K562 (cell line): ENCODE results near the gene PPP3R2. TPM values are rescaled to one million over a fixed set of nuclear protein-coding genes. Genes with fewer than 3 reads are reported as not detected.

ENCODE experiments used
- ATAC-seq: fragments of 200-7000 bp; cut with Tn5 transposase; 3 replicates; pipeline ENCODE4 v1.9.1; 2020; ENCODE audit warnings: moderate library complexity
- BruUV-seq: library from RNA; stranded (reverse); fragments of 400-500 nt; replicated peaks from 2 replicates; lab custom pipeline; 2021; lab: Mats Ljungman, UMichigan
- CTCF ChIA-PET: fragments of 300-600 bp; formaldehyde crosslinking; extraction: SDS; loops from one replicate; lab custom pipeline; 2021; ENCODE audit warnings: low intra/inter-chr PET ratio; lab: Yijun Ruan, JAX
- POLR2A ChIA-PET: fragments of 300-600, 350-650 bp; sonication (Branson Sonifier 250); formaldehyde crosslinking; extraction: SDS; loops from one replicate; lab custom pipeline; 2021; ENCODE audit warnings: antibody characterized with exemption, inconsistent platforms; lab: Yijun Ruan, JAX
- DNase-seq, 4 experiments: peaks; one replicate each; pipeline versions ENCODE4 v3.0.0 to v3.0.0-alpha.2; 2011 to 2018; ENCODE audit warnings: low spot score in 3 of 4, mixed read lengths in 3 of 4; ENCODE audit errors: extremely low read depth in 1 of 4
- FAIRE-seq: peaks from 2 replicates; lab custom pipeline; 2011; peaks lifted over from hg19 to GRCh38; lab: Jason Lieb, UNC
- H2AFZ ChIP-seq: 2 replicates; pipeline ENCODE4 v1.6.0; 2011; ENCODE audit warnings: low read depth, low read length, control low read depth, inconsistent platforms
- H3K27ac ChIP-seq: fragments of 200-600 bp; 3 replicates; pipeline ENCODE4 v1.8.0; 2011; ENCODE audit warnings: low read depth, mild to moderate bottlenecking, control low read depth, inconsistent platforms, low read length, moderate library complexity, mixed read lengths; ENCODE audit errors: extremely low read depth
- H3K27me3 ChIP-seq, 2 experiments: fragments of 300-600 bp in 1 of 2; 2 replicates in 1 of 2; 3 replicates in 1 of 2; pipeline versions ENCODE4 v1.6.0 to v1.8.0; 2011; ENCODE audit warnings: inconsistent platforms in 2 of 2, low read length in 2 of 2, mild to moderate bottlenecking in 1 of 2, mixed read lengths in 1 of 2, moderate library complexity in 1 of 2; ENCODE audit not compliant: control insufficient read depth in 2 of 2, insufficient read depth in 2 of 2
- H3K36me3 ChIP-seq: fragments of 300-600 bp; 3 replicates; pipeline ENCODE4 v1.8.0; 2011; ENCODE audit warnings: mild to moderate bottlenecking, low read length, inconsistent platforms; ENCODE audit not compliant: control insufficient read depth, insufficient read depth
- H3K4me1 ChIP-seq, 2 experiments: fragments of 200-600 bp in 1 of 2; replicated peaks in 1 of 2; 2 replicates in 1 of 2; 3 replicates in 1 of 2; pipeline versions ENCODE4 v1.5.1 to v1.8.0; 2011; ENCODE audit warnings: inconsistent platforms in 2 of 2, low read length in 2 of 2, mild to moderate bottlenecking in 1 of 2, mixed read lengths in 1 of 2, moderate library complexity in 1 of 2; ENCODE audit not compliant: control insufficient read depth in 2 of 2, insufficient read depth in 2 of 2
- H3K4me2 ChIP-seq: 2 replicates; pipeline ENCODE4 v1.6.1; 2011; ENCODE audit warnings: low read length, control low read depth, inconsistent platforms, mixed read lengths; ENCODE audit not compliant: insufficient read depth
- H3K4me3 ChIP-seq: fragments of 200-600 bp; sonication (generic), shearing (Covaris generic); 2 replicates; pipeline ENCODE4 v1.5.1; 2016; ENCODE audit warnings: control low read depth, inconsistent platforms
- H3K79me2 ChIP-seq: fragments of 200-600 bp; 3 replicates; pipeline ENCODE4 v1.8.0; 2011; ENCODE audit warnings: low read length, inconsistent platforms; ENCODE audit not compliant: control insufficient read depth, insufficient read depth
- H3K9ac ChIP-seq, 2 experiments: 2 replicates each; pipeline versions ENCODE4 v1.6.0 to v1.6.1; 2011; ENCODE audit warnings: low read depth in 2 of 2, low read length in 2 of 2, control low read depth in 1 of 2, inconsistent platforms in 1 of 2, mild to moderate bottlenecking in 1 of 2, mixed read lengths in 1 of 2; ENCODE audit not compliant: insufficient read depth in 1 of 2
- H3K9me1 ChIP-seq: one replicate; pipeline ENCODE4 v1.6.0; 2011; ENCODE audit warnings: inconsistent platforms, mild to moderate bottlenecking, low read length, moderate library complexity; ENCODE audit not compliant: control insufficient read depth, insufficient read depth
- H3K9me3 ChIP-seq: replicated peaks from 2 replicates; pipeline ENCODE4 v1.5.1; 2011; ENCODE audit warnings: low read depth, low read length, inconsistent platforms; ENCODE audit not compliant: control insufficient read depth, insufficient read depth
- H4K20me1 ChIP-seq: replicated peaks from 2 replicates; pipeline ENCODE4 v1.6.1; 2011; ENCODE audit warnings: low read length, inconsistent platforms, mixed read lengths; ENCODE audit not compliant: control insufficient read depth, insufficient read depth
- DEAF1 ChIP-seq: fragments of 450-650 bp; formaldehyde crosslinking; IDR thresholded peaks from 2 replicates; pipeline ENCODE4 v1.4.0; 2020; ENCODE audit warnings: mild to moderate bottlenecking, moderate library complexity
- MTA2 ChIP-seq: fragments of 450-650 bp; IDR thresholded peaks from 2 replicates; pipeline ENCODE4 v1.6.1; 2016; ENCODE audit warnings: low read depth
- RAD21 ChIP-seq, 2 experiments: fragments of 250-450 bp in 1 of 2; fragments of 450-650 bp in 1 of 2; sonication (Bioruptor Pico) in 1 of 2; formaldehyde crosslinking in 1 of 2; IDR thresholded peaks in 1 of 2; conservative IDR thresholded peaks in 1 of 2; 2 replicates each; pipeline versions ENCODE4 v1.4.0 to v1.8.0; 2020 to 2022; ENCODE audit warnings: mild to moderate bottlenecking in 2 of 2, moderate library complexity in 1 of 2
- whole genome bisulfite sequencing: fragments of 100-300 bp; shearing (Covaris generic); methylation state at CpG from one replicate; pipeline ENCODE4 v1.1.6; 2016; ENCODE audit warnings: low coverage, mixed read lengths; ENCODE audit not compliant: insufficient coverage; ENCODE audit errors: missing lambda C conversion rate; 5-methylcytosine and 5-hydroxymethylcytosine counted together
- in situ Hi-C: fragments of 300-500 bp; cut with MboI; formaldehyde crosslinking; loops from 4 replicates; pipeline ENCODE4 v1.15.0; 2018; ENCODE audit warnings: inconsistent platforms, mixed read lengths
- intact Hi-C: fragments of 100-400 bp; cut with micrococcal nuclease; formaldehyde crosslinking; loops from 2 replicates; pipeline ENCODE4 v1.14.2; 2022
- polyA plus RNA-seq, 8 experiments: library from polyadenylated mRNA; depleted of rRNA in 4 of 8; stranded (reverse) in 5 of 8; unstranded in 3 of 8; fragments of >200 nt; fragmentation: Nextera tagmentation in 2 of 8; fragmentation: Illumina TruSeq in 1 of 8; extraction: Ambion mirVana in 2 of 8; extraction: Trizol in 1 of 8; gene quantifications; 2 replicates each; pipeline versions ENCODE4 v1.2.1 to v1.2.3, GENCODE V29; 2011 to 2014; ENCODE audit warnings: inconsistent platforms in 1 of 8, missing spikeins in 1 of 8
- total RNA-seq, 7 experiments: library from RNA; depleted of rRNA in 6 of 7; stranded (reverse); fragments of >200 nt in 6 of 7; fragmentation: Illumina TruSeq in 2 of 7; extraction: Trizol in 2 of 7; gene quantifications; 2 replicates each; pipeline versions ENCODE4 v1.2.1 to v1.2.3, GENCODE V29; 2011 to 2021; ENCODE audit warnings: low replicate concordance in 1 of 7
- TF ChIP-seq, protein P1 (sequence below), 3 experiments: IDR thresholded peaks in 2 of 3; conservative IDR thresholded peaks in 1 of 3; 2 replicates each; pipeline ENCODE4 v1.5.1; 2011 to 2012; ENCODE audit warnings: low read length in 3 of 3, mild to moderate bottlenecking in 3 of 3, control low read depth in 2 of 3, improper control_type of control experiment in 1 of 3, inconsistent platforms in 1 of 3, low read depth in 1 of 3, mixed read lengths in 1 of 3, moderate library complexity in 1 of 3; ENCODE audit not compliant: insufficient read depth in 2 of 3

The PPP3R2 gene
- total and polyA plus RNA-seq, 9 of the 15 experiments (the other 6 are each of a cell fraction or from before 2014, with no cell fraction given): not detected

DNA sequence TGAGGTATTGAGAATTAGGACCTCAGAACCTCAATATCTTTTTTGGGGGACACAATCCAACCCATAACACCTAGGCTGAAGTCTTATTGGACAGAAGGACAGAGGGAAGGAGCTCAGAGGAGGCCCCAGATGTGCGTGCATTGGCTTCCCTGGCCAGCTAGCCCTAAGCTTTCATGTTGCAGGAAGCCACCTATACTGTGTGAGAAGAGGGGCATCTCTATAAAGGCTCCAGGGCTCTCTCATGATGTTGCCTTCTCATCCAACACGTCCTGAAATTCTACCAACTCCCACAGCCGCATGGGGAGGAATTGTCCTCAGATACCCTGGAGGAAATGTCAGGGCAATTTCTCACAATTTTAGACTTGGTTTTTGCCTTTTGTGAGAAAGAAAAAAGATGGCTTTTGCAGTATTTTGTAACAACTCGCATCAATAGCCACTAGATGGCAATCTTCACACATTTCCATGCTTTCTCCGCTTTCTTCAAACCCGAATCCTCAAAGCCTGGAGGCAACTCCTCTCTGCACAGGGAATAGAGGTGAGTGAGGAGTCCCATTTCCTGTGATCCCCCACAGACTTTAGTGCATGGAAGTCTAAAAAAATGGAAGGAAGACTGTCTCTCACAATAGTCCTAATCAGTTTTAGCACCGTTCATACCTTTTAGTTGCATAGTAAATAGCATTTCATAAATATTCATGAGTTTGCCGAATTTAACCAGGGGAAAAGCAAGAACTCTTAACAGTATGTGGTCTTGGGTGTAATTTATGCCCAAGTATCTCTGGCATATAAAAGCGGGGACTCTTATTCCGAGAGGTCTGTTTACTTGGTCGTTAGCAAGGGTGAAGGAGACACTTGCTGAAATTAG, 7.4 kb upstream of the PPP3R2 start (continued):
- TF ChIP-seq DEAF1 (peak; percentile 19; the same call in 1 of the 2 replicates), RAD21 (CRISPR knock-in tag; conservative IDR thresholded peaks at IDR 0.05 in 1 of 2, IDR thresholded peaks at IDR 0.05 in 1 of 2) (peak; percentile 61 to 78)

DNA sequence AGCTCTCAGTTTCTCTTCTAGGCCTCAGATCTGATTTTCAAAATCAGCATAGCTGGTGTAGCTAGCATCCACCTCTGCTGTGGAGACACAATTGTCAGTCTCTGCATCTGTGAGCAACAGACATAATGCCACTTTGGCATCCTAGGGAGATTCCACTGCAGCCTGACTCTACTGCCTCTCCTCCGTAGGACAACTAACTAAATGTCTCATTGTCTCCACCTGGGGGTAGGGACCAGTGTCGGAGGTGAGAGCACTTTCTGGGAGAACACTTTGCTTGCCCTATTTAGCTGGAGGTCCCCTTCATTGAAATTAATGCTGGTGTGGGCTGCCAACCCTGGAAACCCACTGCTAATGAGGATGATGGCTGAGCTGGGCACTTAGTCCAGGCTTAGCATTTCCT, 1.4 kb downstream of the PPP3R2 start:
- ChIA-PET POLR2A (no interaction called here), CTCF (no interaction called here)
- FAIRE-seq (no peak), ATAC-seq (peak; percentile 51; the same call in 2 of the 3 replicates), DNase-seq (no peak)
- Histone ChIP-seq H3K4me2 (no peak overlapping the region), H3K27ac (no peak overlapping the region), H3K9ac (no peak overlapping the region), H3K36me3 (no peaks in the 10 kb centered on the region), H3K4me3 (no peak overlapping the region), H3K9me1 (no peaks in the 10 kb centered on the region), H2AFZ (no peak overlapping the region), H4K20me1 (no peaks in the 10 kb centered on the region), H3K9me3 (no peaks in the 10 kb centered on the region), H3K27me3 (peaks cover 9 to 18% of the 10 kb centered on the region in 2 experiments), H3K79me2 (no peaks in the 10 kb centered on the region), H3K4me1 (0 out of 5 replicates have a peak, but pooled peaks cover 0 to 3% of the 10 kb centered on the region in 2 experiments)
- no TSS peak for BruUV-seq
- intact Hi-C loops: no loop called here
- in situ Hi-C loops: no loop called here
- TF ChIP-seq, protein P1, sequence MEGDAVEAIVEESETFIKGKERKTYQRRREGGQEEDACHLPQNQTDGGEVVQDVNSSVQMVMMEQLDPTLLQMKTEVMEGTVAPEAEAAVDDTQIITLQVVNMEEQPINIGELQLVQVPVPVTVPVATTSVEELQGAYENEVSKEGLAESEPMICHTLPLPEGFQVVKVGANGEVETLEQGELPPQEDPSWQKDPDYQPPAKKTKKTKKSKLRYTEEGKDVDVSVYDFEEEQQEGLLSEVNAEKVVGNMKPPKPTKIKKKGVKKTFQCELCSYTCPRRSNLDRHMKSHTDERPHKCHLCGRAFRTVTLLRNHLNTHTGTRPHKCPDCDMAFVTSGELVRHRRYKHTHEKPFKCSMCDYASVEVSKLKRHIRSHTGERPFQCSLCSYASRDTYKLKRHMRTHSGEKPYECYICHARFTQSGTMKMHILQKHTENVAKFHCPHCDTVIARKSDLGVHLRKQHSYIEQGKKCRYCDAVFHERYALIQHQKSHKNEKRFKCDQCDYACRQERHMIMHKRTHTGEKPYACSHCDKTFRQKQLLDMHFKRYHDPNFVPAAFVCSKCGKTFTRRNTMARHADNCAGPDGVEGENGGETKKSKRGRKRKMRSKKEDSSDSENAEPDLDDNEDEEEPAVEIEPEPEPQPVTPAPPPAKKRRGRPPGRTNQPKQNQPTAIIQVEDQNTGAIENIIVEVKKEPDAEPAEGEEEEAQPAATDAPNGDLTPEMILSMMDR (IDR thresholded peaks at IDR 0.05 in 2 of 3, conservative IDR thresholded peaks at IDR 0.05 in 1 of 3; ENCODE audit: insufficient read depth in 2 of 3, low read depth in 1 of 3, low read length in 3 of 3): 0 out of 6 replicates have a peak, but pooled peaks of 1 of the 3 experiments have one; percentile 9
- TF ChIP-seq MTA2 (no peak), RAD21 (CRISPR knock-in tag; conservative IDR thresholded peaks at IDR 0.05 in 1 of 2, IDR thresholded peaks at IDR 0.05 in 1 of 2) (peak in 1 of 2 experiments; percentile 15; a peak in 2 of 4 replicates)
- 0% methylated on average over 2 of the region's 2 CpGs for WGBS
